Esophagus muscularis mucosa (tissue), 4 donors: ENCODE measurements around the gene ZNF646.

Experiments
- CTCF ChIP-seq, 3 experiments: fragments of 200-600 bp in 2 of 3; fragments of 450-650 bp in 1 of 3; sonication (generic) in 2 of 3; IDR thresholded peaks; one replicate each; pipeline ENCODE4 v1.5.1; 2017 to 2019; ENCODE audit warnings: antibody characterized with exemption in 3 of 3, mild to moderate bottlenecking in 2 of 3, moderate library complexity in 1 of 3
- EP300 ChIP-seq: sonication (generic); formaldehyde crosslinking; IDR thresholded peaks from one replicate; pipeline ENCODE4 v1.6.1; 2017; ENCODE audit warnings: antibody characterized with exemption
- POLR2A ChIP-seq: fragments of 450-650 bp; IDR thresholded peaks from one replicate; pipeline ENCODE4 v1.6.1; 2017; ENCODE audit warnings: antibody characterized with exemption, moderate library complexity, mild to moderate bottlenecking, low read depth

DNA sequence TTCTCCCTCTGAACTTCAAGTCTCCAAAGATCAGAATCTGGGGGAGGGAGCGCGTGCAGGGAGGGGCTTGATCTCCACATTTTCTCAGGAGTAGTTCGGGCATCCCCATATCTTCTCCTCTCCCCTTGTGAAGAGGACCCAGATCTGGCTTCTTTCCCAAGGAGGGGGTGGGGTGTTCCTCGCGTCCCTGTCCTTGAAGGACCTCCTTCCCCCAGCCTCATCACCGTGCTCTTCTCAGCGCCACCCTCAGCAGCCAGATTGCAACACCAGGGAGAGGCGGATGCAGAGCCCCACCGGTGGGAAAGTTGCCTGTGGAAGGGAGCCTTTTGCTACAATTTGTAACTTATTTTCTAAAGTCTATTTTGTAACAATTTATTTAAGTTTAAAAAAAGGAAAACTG lies 8.9 kb downstream of the ZNF646 start:
- no peak for TF ChIP-seq POLR2A
- no peak for TF ChIP-seq CTCF (IDR thresholded peaks at IDR 0.05)
- no peak for TF ChIP-seq EP300
